ENCODE measurements around the gene DNAI4.

GRCh38 chr1:66943361-66943969, 18.8 kb upstream of the DNAI4 start:
- no peak for TF ChIP-seq CTCF (IDR thresholded peaks at IDR 0.05)
- no peak for TF ChIP-seq POLR2A (IDR thresholded peaks at IDR 0.05)
